ENCODE measurements around the gene CXCL10. TPM values are rescaled to one million over a fixed set of nuclear protein-coding genes. Genes with fewer than 3 reads are reported as not detected.

CXCL10 gene
- total RNA-seq, 4 donors from 2014 or later = 1.8 TPM; not detected in 3

GRCh38 chr4:76011700-76012387 is 11.5 kb downstream of the CXCL10 start:
- no peaks in the 10 kb centered on the region for H3K9me3 ChIP-seq
- H3K4me3 ChIP-seq = peak overlapping the region in 2 of 4 donors; percentile 2 to 5
- H3K27ac ChIP-seq = peak overlapping the region; percentile 14 to 74 (median 50)
- no peaks in the 10 kb centered on the region for H3K36me3 ChIP-seq
- TF ChIP-seq, protein P1, sequence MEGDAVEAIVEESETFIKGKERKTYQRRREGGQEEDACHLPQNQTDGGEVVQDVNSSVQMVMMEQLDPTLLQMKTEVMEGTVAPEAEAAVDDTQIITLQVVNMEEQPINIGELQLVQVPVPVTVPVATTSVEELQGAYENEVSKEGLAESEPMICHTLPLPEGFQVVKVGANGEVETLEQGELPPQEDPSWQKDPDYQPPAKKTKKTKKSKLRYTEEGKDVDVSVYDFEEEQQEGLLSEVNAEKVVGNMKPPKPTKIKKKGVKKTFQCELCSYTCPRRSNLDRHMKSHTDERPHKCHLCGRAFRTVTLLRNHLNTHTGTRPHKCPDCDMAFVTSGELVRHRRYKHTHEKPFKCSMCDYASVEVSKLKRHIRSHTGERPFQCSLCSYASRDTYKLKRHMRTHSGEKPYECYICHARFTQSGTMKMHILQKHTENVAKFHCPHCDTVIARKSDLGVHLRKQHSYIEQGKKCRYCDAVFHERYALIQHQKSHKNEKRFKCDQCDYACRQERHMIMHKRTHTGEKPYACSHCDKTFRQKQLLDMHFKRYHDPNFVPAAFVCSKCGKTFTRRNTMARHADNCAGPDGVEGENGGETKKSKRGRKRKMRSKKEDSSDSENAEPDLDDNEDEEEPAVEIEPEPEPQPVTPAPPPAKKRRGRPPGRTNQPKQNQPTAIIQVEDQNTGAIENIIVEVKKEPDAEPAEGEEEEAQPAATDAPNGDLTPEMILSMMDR (IDR thresholded peaks at IDR 0.05) = no peak
- TF ChIP-seq POLR2A (IDR thresholded peaks at IDR 0.05) = no peak
- no peak for DNase-seq
- no peaks in the 10 kb centered on the region for H3K27me3 ChIP-seq
- H3K4me1 ChIP-seq = peaks cover 0 to 14% (median 0%) of the 10 kb centered on the region in 4 donors

- Histone ChIP-seq H3K27ac (peak overlapping the region in 3 of 4 donors; percentile 34 to 74 (median 67)), H3K4me3 (no peak overlapping the region)
- TF ChIP-seq POLR2A (IDR thresholded peaks at IDR 0.05) = no peak
- TF ChIP-seq, protein P1 (IDR thresholded peaks at IDR 0.05) = no peak
Measured at GRCh38 chr4:76011018-76011670, 12.2 kb downstream of the CXCL10 start.

DNA sequence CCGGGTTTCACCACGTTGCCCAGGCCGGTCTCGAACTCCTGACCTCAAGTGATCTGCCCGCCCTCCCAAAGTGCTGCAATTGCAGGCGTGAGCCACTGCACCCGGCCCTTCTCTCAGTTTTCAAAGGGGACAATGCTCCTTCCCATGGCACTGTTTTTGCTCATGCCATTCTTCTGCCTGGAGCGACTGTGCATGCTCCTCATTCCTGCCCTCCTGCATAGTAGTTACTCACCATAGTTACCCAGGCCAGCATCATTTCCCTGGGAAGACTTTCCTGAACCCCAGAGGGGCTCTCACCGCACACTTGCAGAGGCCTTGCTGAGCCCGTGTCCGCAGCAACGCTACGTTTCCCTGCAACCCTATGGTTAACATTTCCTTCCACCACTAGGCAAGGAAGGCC is 12.7 kb downstream of the CXCL10 start:
- Histone ChIP-seq H3K27ac (no peak overlapping the region), H3K4me3 (no peak overlapping the region), H3K36me3 (no peaks in the 10 kb centered on the region), H3K9me3 (no peaks in the 10 kb centered on the region), H3K27me3 (no peaks in the 10 kb centered on the region), H3K4me1 (peaks cover 0 to 14% (median 0%) of the 10 kb centered on the region in 4 donors)
- no peak for TF ChIP-seq POLR2A (IDR thresholded peaks at IDR 0.05)
- TF ChIP-seq, protein P1 (IDR thresholded peaks at IDR 0.05) = no peak
- no peak for DNase-seq

More at GRCh38 chr4:76011018-76011670, 12.2 kb downstream of the CXCL10 start:
- no peaks in the 10 kb centered on the region for H3K27me3 ChIP-seq
- H3K36me3 ChIP-seq = no peaks in the 10 kb centered on the region
- peaks cover 0 to 14% (median 0%) of the 10 kb centered on the region in 4 donors for H3K4me1 ChIP-seq
- no peak for DNase-seq
- no peaks in the 10 kb centered on the region for H3K9me3 ChIP-seq

GRCh38 chr4:76009311-76009710 is 14.0 kb downstream of the CXCL10 start:
- DNase-seq = no peak
- no peak overlapping the region for H3K4me3 ChIP-seq
- no peaks in the 10 kb centered on the region for H3K36me3 ChIP-seq
- no peaks in the 10 kb centered on the region for H3K27me3 ChIP-seq
- H3K4me1 ChIP-seq = peaks cover 0 to 14% (median 0%) of the 10 kb centered on the region in 4 donors
- H3K27ac ChIP-seq = no peak overlapping the region
- TF ChIP-seq POLR2A (IDR thresholded peaks at IDR 0.05) = no peak
- TF ChIP-seq, protein P1 (IDR thresholded peaks at IDR 0.05) = no peak
- no peaks in the 10 kb centered on the region for H3K9me3 ChIP-seq

GRCh38 chr4:76007089-76007862 is 16.0 kb downstream of the CXCL10 start, which contains the start of gene CXCL9:
CXCL9 (minus strand) TSS chr4:76007509; CDS start chr4:76007449, 60 bp downstream.
- H3K9me3 ChIP-seq = no peaks in the 10 kb centered on the region
- peaks cover 0 to 4% (median 0%) of the 10 kb centered on the region in 4 donors for H3K4me1 ChIP-seq
- no peaks in the 10 kb centered on the region for H3K36me3 ChIP-seq
- H3K27me3 ChIP-seq = no peaks in the 10 kb centered on the region
- no peak for DNase-seq
- TF ChIP-seq POLR2A (IDR thresholded peaks at IDR 0.05) = no peak
- TF ChIP-seq, protein P1 (IDR thresholded peaks at IDR 0.05) = no peak
- H3K27ac ChIP-seq = peak within 1 kb of the TSS in 1 of 4 donors; percentile 25
- H3K4me3 ChIP-seq = no peak within 1 kb of the TSS

All from Peyer's patch (tissue), 4 donors.